Endothelial cell of umbilical vein (primary cell): ENCODE results near the gene ITGA6. TPM values are rescaled to one million over a fixed set of nuclear protein-coding genes. Genes with fewer than 3 reads are reported as not detected.

Experiments used
- BruUV-seq: library from RNA; stranded (reverse); fragments of 400-500 nt; replicated peaks from 2 replicates; lab custom pipeline; 2021; lab: Mats Ljungman, UMichigan
- CTCF ChIA-PET: fragments of 300-600, 350-600 bp; sonication (Branson Sonifier 250); formaldehyde crosslinking; loops from one replicate; lab custom pipeline; 2021; ENCODE audit warnings: antibody characterized with exemption, inconsistent platforms; lab: Charles Lee
- POLR2A ChIA-PET: fragments of 300-600, 350-600 bp; sonication (Branson Sonifier 250); formaldehyde crosslinking; loops from one replicate; lab custom pipeline; 2021; ENCODE audit warnings: antibody characterized with exemption, inconsistent platforms; lab: Charles Lee
- DNase-seq: peaks from one replicate; pipeline ENCODE4 v3.0.0-alpha.2; 2011; ENCODE audit warnings: low read depth, low spot score
- FAIRE-seq: peaks from 2 replicates; lab custom pipeline; 2011; peaks lifted over from hg19 to GRCh38; lab: Jason Lieb, UNC
- H2AFZ ChIP-seq: 2 replicates; pipeline ENCODE4 v1.6.0; 2012; ENCODE audit warnings: low read depth, low read length, control low read depth, inconsistent platforms
- H3K27ac ChIP-seq: 2 replicates; pipeline ENCODE4 v1.5.1; 2011; ENCODE audit warnings: low read depth, mild to moderate bottlenecking, control low read depth, low read length, moderate library complexity; ENCODE audit not compliant: insufficient read depth
- H3K27me3 ChIP-seq, 2 experiments: 2 replicates each; pipeline versions ENCODE4 v1.6.0 to v1.6.1; 2011; ENCODE audit warnings: low read length in 2 of 2, mixed read lengths in 1 of 2; ENCODE audit not compliant: control insufficient read depth in 2 of 2, insufficient read depth in 2 of 2
- H3K36me3 ChIP-seq, 2 experiments: 2 replicates in 1 of 2; 3 replicates in 1 of 2; pipeline ENCODE4 v1.5.1; 2011; ENCODE audit warnings: low read length in 2 of 2, mild to moderate bottlenecking in 1 of 2, moderate library complexity in 1 of 2; ENCODE audit not compliant: control insufficient read depth in 2 of 2, insufficient read depth in 2 of 2; ENCODE audit errors: extremely low read depth in 1 of 2
- H3K4me1 ChIP-seq: 3 replicates; pipeline ENCODE4 v1.5.1; 2011; ENCODE audit warnings: mild to moderate bottlenecking, low read length; ENCODE audit not compliant: control insufficient read depth, insufficient read depth; ENCODE audit errors: extremely low read depth
- H3K4me2 ChIP-seq: 2 replicates; pipeline ENCODE4 v1.6.1; 2011; ENCODE audit warnings: low read length, control low read depth, mixed read lengths; ENCODE audit not compliant: insufficient read depth
- H3K4me3 ChIP-seq, 3 experiments: fragments of 200-600 bp in 1 of 3; sonication (generic), shearing (Covaris generic) in 1 of 3; replicated peaks in 1 of 3; 2 replicates each; pipeline ENCODE4 v1.5.1; 2011 to 2016; ENCODE audit warnings: control low read depth in 3 of 3, low read length in 3 of 3, mild to moderate bottlenecking in 2 of 3, inconsistent platforms in 1 of 3, low read depth in 1 of 3, moderate library complexity in 1 of 3; ENCODE audit not compliant: insufficient read depth in 1 of 3
- H3K79me2 ChIP-seq: 2 replicates; pipeline ENCODE4 v1.6.0; 2012; ENCODE audit warnings: low read length, inconsistent platforms; ENCODE audit not compliant: control insufficient read depth, insufficient read depth
- H3K9ac ChIP-seq: replicated peaks from 2 replicates; pipeline ENCODE3; 2011; ENCODE audit warnings: low read length, control low read depth; ENCODE audit not compliant: insufficient read depth; ENCODE audit errors: extremely low read depth
- H3K9me1 ChIP-seq: replicated peaks from 3 replicates; pipeline ENCODE4 v1.6.0; 2011; ENCODE audit warnings: mild to moderate bottlenecking, low read length; ENCODE audit not compliant: control insufficient read depth, insufficient read depth; ENCODE audit errors: extremely low read depth
- H3K9me3 ChIP-seq: replicated peaks from 2 replicates; pipeline ENCODE4 v1.5.1; 2012; ENCODE audit warnings: low read length, inconsistent platforms; ENCODE audit not compliant: control insufficient read depth, insufficient read depth
- H4K20me1 ChIP-seq: replicated peaks from 2 replicates; pipeline ENCODE3; 2011; ENCODE audit warnings: mild to moderate bottlenecking, low read length; ENCODE audit not compliant: control insufficient read depth, insufficient read depth; ENCODE audit errors: extremely low read depth
- EZH2 ChIP-seq: IDR thresholded peaks from 2 replicates; pipeline ENCODE4 v1.6.1; 2012; ENCODE audit warnings: borderline replicate concordance, low read depth, mild to moderate bottlenecking, moderate library complexity, low read length, inconsistent platforms; ENCODE audit not compliant: severe bottlenecking
- FOS ChIP-seq: IDR thresholded peaks from 2 replicates; pipeline ENCODE4 v1.6.1; 2011; ENCODE audit warnings: mild to moderate bottlenecking, low read length, moderate library complexity, borderline replicate concordance; ENCODE audit not compliant: insufficient read depth
- GATA2 ChIP-seq: IDR thresholded peaks from 2 replicates; pipeline ENCODE4 v1.7.0; 2011; ENCODE audit warnings: low read depth, mild to moderate bottlenecking, moderate library complexity, mixed read lengths, low read length; ENCODE audit not compliant: insufficient read length, insufficient read depth
- JUN ChIP-seq: IDR thresholded peaks from 2 replicates; pipeline ENCODE4 v1.6.1; 2011; ENCODE audit warnings: borderline replicate concordance, low read depth; ENCODE audit not compliant: insufficient read length, insufficient read depth
- MYC ChIP-seq: IDR thresholded peaks from one replicate; pipeline ENCODE4 v1.6.1; 2011; ENCODE audit warnings: mild to moderate bottlenecking, low read depth, low read length
- POLR2A ChIP-seq: IDR thresholded peaks from 2 replicates; pipeline ENCODE4 v1.6.1; 2012; ENCODE audit warnings: low read depth, mild to moderate bottlenecking, control low read depth, low read length
- POLR2AphosphoS5 ChIP-seq: IDR thresholded peaks from 2 replicates; pipeline ENCODE4 v1.6.1; 2012; ENCODE audit warnings: low read depth, mild to moderate bottlenecking, control low read depth, low read length, moderate library complexity; ENCODE audit not compliant: insufficient read depth
- dilution Hi-C: fragments of 300-500 bp; cut with MboI; formaldehyde crosslinking; loops from one replicate; pipeline ENCODE4 v1.15.0; 2019; ENCODE audit warnings: low sequenced_read_pairs; ENCODE audit not compliant: extremely low pct_ligation_motif_present
- intact Hi-C: fragments of 100-400 bp; cut with micrococcal nuclease; formaldehyde crosslinking; loops from one replicate; pipeline ENCODE4 v1.10.0; 2022
- polyA plus RNA-seq, 4 experiments: library from polyadenylated mRNA; depleted of rRNA in 3 of 4; stranded (reverse) in 3 of 4; unstranded in 1 of 4; fragments of >200 nt; gene quantifications; 2 replicates each; pipeline versions ENCODE4 v1.2.1 to v1.2.3, GENCODE V29; 2011 to 2012; ENCODE audit warnings: missing spikeins in 1 of 4
- total RNA-seq: library from RNA; stranded (reverse); gene quantifications from 2 replicates; pipeline ENCODE4 v1.2.3, GENCODE V29; 2021
- TF ChIP-seq, protein P1 (sequence below): IDR thresholded peaks from 2 replicates; pipeline ENCODE4 v1.6.1; 2011; ENCODE audit not compliant: insufficient read depth, insufficient read length
- TF ChIP-seq, protein P2 (sequence below), 2 donors: IDR thresholded peaks; 1 replicate in 1 of 2; 2 replicates in 1 of 2; pipeline ENCODE4 v1.5.1; 2011; ENCODE audit warnings: low read length in 2 of 2, mild to moderate bottlenecking in 2 of 2, moderate library complexity in 2 of 2, control low read depth in 1 of 2, inconsistent platforms in 1 of 2, low read depth in 1 of 2; ENCODE audit not compliant: insufficient read depth in 1 of 2; ENCODE audit errors: extremely low read depth in 1 of 2

ITGA6 gene
- total and polyA plus RNA-seq, 2 donors (not counting 3 experiments of a cell fraction or from before 2014, with no cell fraction given) = 24.9 to 208 TPM

DNA sequence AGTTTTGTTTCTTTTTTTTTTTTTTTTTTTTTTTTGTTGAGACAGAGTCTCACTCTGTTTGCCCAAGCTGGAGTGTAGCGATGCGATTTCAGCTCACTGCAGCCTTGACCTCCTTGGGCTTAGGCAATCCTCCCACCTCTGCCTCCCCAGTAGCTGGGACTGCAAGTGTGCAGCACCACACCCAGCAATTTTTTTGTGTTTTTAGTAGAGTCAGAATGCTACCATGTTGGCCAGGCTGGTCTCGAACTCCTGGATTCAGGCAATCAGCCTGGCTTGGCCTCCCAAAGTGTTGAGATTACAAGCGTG is 8.2 kb downstream of the ITGA6 start:
- DNase-seq = no peak
- Histone ChIP-seq H3K27me3 (no peaks in the 10 kb centered on the region), H3K36me3 (no peaks in the 10 kb centered on the region), H3K9me3 (no peaks in the 10 kb centered on the region), H2AFZ (no peak overlapping the region), H4K20me1 (no peaks in the 10 kb centered on the region), H3K27ac (no peak overlapping the region), H3K4me3 (no peak overlapping the region), H3K79me2 (peaks cover 88% of the 10 kb centered on the region), H3K4me2 (no peak overlapping the region), H3K9me1 (no peaks in the 10 kb centered on the region), H3K4me1 (peaks cover 60% of the 10 kb centered on the region), H3K9ac (no peak overlapping the region)
- BruUV-seq = no TSS peak
- intact Hi-C loops (no loop called here), dilution Hi-C loops (loop anchor here (25.0 kb wide), 1 partner anchor 248 kb away; no protein-coding TSS in a partner anchor)
- ChIA-PET POLR2A (no interaction called here), CTCF (interaction anchor here (1.9 kb wide), 1 partner anchor 26 kb away, joined by 12 read pairs; no protein-coding TSS in a partner anchor)
- TF ChIP-seq, protein P1, sequence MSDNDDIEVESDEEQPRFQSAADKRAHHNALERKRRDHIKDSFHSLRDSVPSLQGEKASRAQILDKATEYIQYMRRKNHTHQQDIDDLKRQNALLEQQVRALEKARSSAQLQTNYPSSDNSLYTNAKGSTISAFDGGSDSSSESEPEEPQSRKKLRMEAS = no peak
- TF ChIP-seq MYC (no peak), POLR2AphosphoS5 (no peak), FOS (no peak), JUN (no peak), POLR2A (no peak), GATA2 (no peak), EZH2 (no peak)
- TF ChIP-seq, protein P2, sequence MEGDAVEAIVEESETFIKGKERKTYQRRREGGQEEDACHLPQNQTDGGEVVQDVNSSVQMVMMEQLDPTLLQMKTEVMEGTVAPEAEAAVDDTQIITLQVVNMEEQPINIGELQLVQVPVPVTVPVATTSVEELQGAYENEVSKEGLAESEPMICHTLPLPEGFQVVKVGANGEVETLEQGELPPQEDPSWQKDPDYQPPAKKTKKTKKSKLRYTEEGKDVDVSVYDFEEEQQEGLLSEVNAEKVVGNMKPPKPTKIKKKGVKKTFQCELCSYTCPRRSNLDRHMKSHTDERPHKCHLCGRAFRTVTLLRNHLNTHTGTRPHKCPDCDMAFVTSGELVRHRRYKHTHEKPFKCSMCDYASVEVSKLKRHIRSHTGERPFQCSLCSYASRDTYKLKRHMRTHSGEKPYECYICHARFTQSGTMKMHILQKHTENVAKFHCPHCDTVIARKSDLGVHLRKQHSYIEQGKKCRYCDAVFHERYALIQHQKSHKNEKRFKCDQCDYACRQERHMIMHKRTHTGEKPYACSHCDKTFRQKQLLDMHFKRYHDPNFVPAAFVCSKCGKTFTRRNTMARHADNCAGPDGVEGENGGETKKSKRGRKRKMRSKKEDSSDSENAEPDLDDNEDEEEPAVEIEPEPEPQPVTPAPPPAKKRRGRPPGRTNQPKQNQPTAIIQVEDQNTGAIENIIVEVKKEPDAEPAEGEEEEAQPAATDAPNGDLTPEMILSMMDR (IDR thresholded peaks at IDR 0.05; ENCODE audit: extremely low read depth in 1 of 2, insufficient read depth in 1 of 2, low read depth in 1 of 2, low read length in 2 of 2) = no peak
- no peak for FAIRE-seq
